Activated CD4-positive, alpha-beta T cell treated with anti-CD3 and anti-CD28 coated beads, Interleukin-2, amount 50 U/mL, for 24 hours (primary cell): ENCODE results near the gene F7.

Experiments
- DNase-seq, 2 donors: peaks; one replicate each; pipeline ENCODE4 v3.0.0-alpha.2; 2020; ENCODE audit warnings: low read depth in 1 of 2, low spot score in 1 of 2

Gene F7

GRCh38 chr13:113116871-113117271 lies 11.3 kb downstream of the F7 start:
- DNase-seq, result no peak

- DNase-seq, result no peak
These were observed 11.8 kb downstream of the F7 start for GRCh38 chr13:113117335-113117872.

GRCh38 chr13:113117911-113118260 lies 12.3 kb downstream of the F7 start:
- DNase-seq, result no peak

GRCh38 chr13:113118261-113119021 lies 12.8 kb downstream of the F7 start:
- DNase-seq, result no peak

GRCh38 chr13:113119166-113119821 lies 13.7 kb downstream of the F7 start:
- DNase-seq, result no peak

- DNase-seq, result no peak
These were observed 14.2 kb downstream of the F7 start for GRCh38 chr13:113119822-113120189.

GRCh38 chr13:113120300-113121182 lies 14.9 kb downstream of the F7 start:
- no peak for DNase-seq

- DNase-seq, result no peak
These were observed 15.8 kb downstream of the F7 start for GRCh38 chr13:113121183-113121927.

GRCh38 chr13:113121928-113122471 lies 16.4 kb downstream of the F7 start:
- no peak for DNase-seq

- DNase-seq, result no peak
These were observed 17.1 kb downstream of the F7 start, which contains the start of gene F10 for GRCh38 chr13:113122550-113123225. Gene F10 (plus strand): TSS chr13:113122799. CDS start chr13:113122856, 57 bp downstream.

- DNase-seq, result no peak
These were observed 17.9 kb downstream of the F7 start for GRCh38 chr13:113123226-113124201.

- DNase-seq, result no peak
These were observed 18.8 kb downstream of the F7 start for GRCh38 chr13:113124211-113124970.

GRCh38 chr13:113125506-113126264 lies 20.1 kb downstream of the F7 start:
- no peak for DNase-seq

- DNase-seq, result no peak
These were observed 20.9 kb downstream of the F7 start for GRCh38 chr13:113126265-113127150.

GRCh38 chr13:113129480-113129879 lies 23.9 kb downstream of the F7 start:
- DNase-seq, result no peak
